ENCODE results near the gene THAP2. TPM values are rescaled to one million over a fixed set of nuclear protein-coding genes. Genes with fewer than 3 reads are reported as not detected.

THAP2 gene
- total RNA-seq, 4 donors from 2014 or later, result 2.6 to 3.2 (median 3.0) TPM

DNA sequence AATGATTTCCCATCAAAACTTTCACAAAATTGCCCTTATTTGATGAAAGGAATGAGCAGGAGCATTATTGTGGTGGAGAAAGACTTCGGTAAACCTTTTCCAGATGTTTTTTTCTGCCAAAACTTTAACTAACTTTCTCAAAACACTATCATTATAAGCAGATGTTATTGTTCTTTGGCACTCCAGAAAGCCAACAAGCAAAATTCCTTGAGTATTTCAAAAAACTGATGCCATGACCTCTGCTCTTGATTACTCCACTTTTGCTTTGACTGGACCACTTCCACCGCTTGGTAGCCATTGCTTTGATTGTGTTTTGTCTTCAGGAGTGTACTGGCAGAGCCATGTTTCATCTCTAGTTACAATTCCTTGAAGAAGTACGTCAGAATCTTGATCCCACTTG is 60.9 kb downstream of the THAP2 start:
- intact Hi-C loops (cut with DNase I; ENCODE audit: low total_unique reads), result no loop called here
- no peak overlapping the region for H3K4me3 ChIP-seq (ENCODE audit: low read depth, poor library complexity, severe bottlenecking)
- TF ChIP-seq POLR2A (IDR thresholded peaks at IDR 0.05), result no peak
- TF ChIP-seq, protein P1, sequence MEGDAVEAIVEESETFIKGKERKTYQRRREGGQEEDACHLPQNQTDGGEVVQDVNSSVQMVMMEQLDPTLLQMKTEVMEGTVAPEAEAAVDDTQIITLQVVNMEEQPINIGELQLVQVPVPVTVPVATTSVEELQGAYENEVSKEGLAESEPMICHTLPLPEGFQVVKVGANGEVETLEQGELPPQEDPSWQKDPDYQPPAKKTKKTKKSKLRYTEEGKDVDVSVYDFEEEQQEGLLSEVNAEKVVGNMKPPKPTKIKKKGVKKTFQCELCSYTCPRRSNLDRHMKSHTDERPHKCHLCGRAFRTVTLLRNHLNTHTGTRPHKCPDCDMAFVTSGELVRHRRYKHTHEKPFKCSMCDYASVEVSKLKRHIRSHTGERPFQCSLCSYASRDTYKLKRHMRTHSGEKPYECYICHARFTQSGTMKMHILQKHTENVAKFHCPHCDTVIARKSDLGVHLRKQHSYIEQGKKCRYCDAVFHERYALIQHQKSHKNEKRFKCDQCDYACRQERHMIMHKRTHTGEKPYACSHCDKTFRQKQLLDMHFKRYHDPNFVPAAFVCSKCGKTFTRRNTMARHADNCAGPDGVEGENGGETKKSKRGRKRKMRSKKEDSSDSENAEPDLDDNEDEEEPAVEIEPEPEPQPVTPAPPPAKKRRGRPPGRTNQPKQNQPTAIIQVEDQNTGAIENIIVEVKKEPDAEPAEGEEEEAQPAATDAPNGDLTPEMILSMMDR (IDR thresholded peaks at IDR 0.05), result no peak
- no peak for DNase-seq (ENCODE audit: low spot score in 2 of 2)
- WGBS, 2 donors, result 64 to 70% methylated on average over 3 of the region's 3 CpGs

- DNase-seq (ENCODE audit: low spot score in 2 of 2), result no peak
- 71 to 80% methylated on average over 2 of the region's 2 CpGs for WGBS, 2 donors
- intact Hi-C loops (cut with DNase I; ENCODE audit: low total_unique reads), result no loop called here
- no peak overlapping the region for H3K4me3 ChIP-seq (ENCODE audit: low read depth, poor library complexity, severe bottlenecking)
- TF ChIP-seq POLR2A (IDR thresholded peaks at IDR 0.05), result no peak
- TF ChIP-seq, protein P1 (IDR thresholded peaks at IDR 0.05), result no peak
These were observed 62.4 kb downstream of the THAP2 start for GRCh38 chr12:71726548-71726947.

GRCh38 chr12:71727958-71728357 is 63.9 kb downstream of the THAP2 start:
- no peak overlapping the region for H3K4me3 ChIP-seq (ENCODE audit: low read depth, poor library complexity, severe bottlenecking)
- WGBS, 2 donors, result 67 to 88% methylated on average over 5 of the region's 5 CpGs
- peak in 1 of 2 donors; percentile 31 for DNase-seq (ENCODE audit: low spot score in 2 of 2)
- TF ChIP-seq, protein P1 (IDR thresholded peaks at IDR 0.05), result no peak
- TF ChIP-seq POLR2A (IDR thresholded peaks at IDR 0.05), result no peak
- intact Hi-C loops (cut with DNase I; ENCODE audit: low total_unique reads), result no loop called here

Other genes with a start within 250 kb of the THAP2 start
- 1 to 10 TPM; 1.1 to 6.3 (median 1.3) TPM for gene LGR5, start 224.5 kb upstream of the THAP2 start, total RNA-seq
- 10 to 100 TPM; 47.1 to 80.1 (median 52.6) TPM for gene ZFC3H1, start 453 bp upstream of the THAP2 start, total RNA-seq
- gene TMEM19, start 21.8 kb downstream of the THAP2 start, total RNA-seq, result 10 to 100 TPM; 20.4 to 47.6 (median 38.6) TPM
- gene RAB21, start 90.6 kb downstream of the THAP2 start, total RNA-seq, result 10 to 100 TPM; 34.2 to 51.8 (median 39.1) TPM
- 10 to 100 TPM; 29.1 to 52.2 (median 41.3) TPM for gene TBC1D15, start 175.5 kb downstream of the THAP2 start, total RNA-seq

Measured in lower leg skin (tissue), 4 donors.